T1000 (cell line): Measurements from ENCODE around the gene KRT39.

Source experiments
- DNase-seq: peaks from one replicate; lab custom pipeline; 2025; ENCODE audit warnings: mixed read lengths; lab: John Stamatoyannopoulos, UW

The KRT39 gene

GRCh38 chr17:40980117-40980516 is 13.4 kb upstream of the KRT39 start:
- DNase-seq: no peak

GRCh38 chr17:40978575-40979151 is 11.9 kb upstream of the KRT39 start:
- no peak for DNase-seq

GRCh38 chr17:40975516-40975915 is 8.8 kb upstream of the KRT39 start:
- DNase-seq: no peak

GRCh38 chr17:40974366-40974765 is 7.6 kb upstream of the KRT39 start:
- no peak for DNase-seq

GRCh38 chr17:40967582-40967981 is 834 bp upstream of the KRT39 start:
- no peak for DNase-seq

GRCh38 chr17:40963838-40964237 is 2.9 kb downstream of the KRT39 start:
- DNase-seq: no peak

- no peak for DNase-seq
Observed at GRCh38 chr17:40962059-40962561, 4.6 kb downstream of the KRT39 start.

GRCh38 chr17:40961591-40961990 is 5.2 kb downstream of the KRT39 start:
- no peak for DNase-seq

GRCh38 chr17:40960144-40960543 is 6.6 kb downstream of the KRT39 start:
- no peak for DNase-seq

- no peak for DNase-seq
Observed at GRCh38 chr17:40958086-40958953, 8.4 kb downstream of the KRT39 start.

- DNase-seq: peak; percentile 36
Observed at GRCh38 chr17:40956401-40957254, 10.1 kb downstream of the KRT39 start.

GRCh38 chr17:40953881-40954280 is 12.9 kb downstream of the KRT39 start:
- peak; percentile 4 for DNase-seq

- DNase-seq: no peak
Observed at GRCh38 chr17:40952661-40953060, 14.1 kb downstream of the KRT39 start.

- no peak for DNase-seq
Observed at GRCh38 chr17:40952154-40952553, 14.6 kb downstream of the KRT39 start.

GRCh38 chr17:40951011-40951622 is 15.6 kb downstream of the KRT39 start:
- no peak for DNase-seq

- no peak for DNase-seq
Observed at GRCh38 chr17:40950176-40950575, 16.6 kb downstream of the KRT39 start.

GRCh38 chr17:40949418-40949817 is 17.3 kb downstream of the KRT39 start:
- DNase-seq: no peak

- no peak for DNase-seq
Observed at GRCh38 chr17:40947929-40948328, 18.8 kb downstream of the KRT39 start.

GRCh38 chr17:40945414-40945813 is 21.3 kb downstream of the KRT39 start:
- no peak for DNase-seq

- DNase-seq: no peak
Observed at GRCh38 chr17:40944531-40944930, 22.2 kb downstream of the KRT39 start.

GRCh38 chr17:40942553-40942952 is 24.2 kb downstream of the KRT39 start:
- no peak for DNase-seq

- no peak for DNase-seq
Observed at GRCh38 chr17:40940266-40940665, 26.5 kb downstream of the KRT39 start.
